HG02981 (cell line): Measurements from ENCODE around the gene PRPF8.
"Not testable (repeated sequence)": the region's sequence is repeated elsewhere in the genome, so short reads cannot be mapped to it uniquely, and the experiment has no call there.

Experiments used
- ATAC-seq: cut with Tn5 transposase; IDR thresholded peaks from one replicate; pipeline ENCODE4 v1.9.1; 2021; ENCODE audit warnings: mild to moderate bottlenecking, moderate library complexity; ENCODE audit not compliant: unreplicated experiment

The PRPF8 gene

GRCh38 chr17:1684378-1685189 is at the start of gene PRPF8:
Gene PRPF8, minus strand, starts transcription at chr17:1684867. Its CDS starts 296 bp downstream, at chr17:1684571.
- peak; percentile 96 for ATAC-seq

- no peak for ATAC-seq
These were observed 49.1 kb upstream of the PRPF8 start for GRCh38 chr17:1733759-1734158.

GRCh38 chr17:1732833-1733321 is 48.2 kb upstream of the PRPF8 start:
- no peak for ATAC-seq

GRCh38 chr17:1732241-1732832 is 47.7 kb upstream of the PRPF8 start:
- ATAC-seq: no peak

- no peak for ATAC-seq
These were observed 46.5 kb upstream of the PRPF8 start for GRCh38 chr17:1731194-1731506.

- ATAC-seq: no peak
These were observed 45.9 kb upstream of the PRPF8 start for GRCh38 chr17:1730326-1731193.

- no peak for ATAC-seq
These were observed 45.3 kb upstream of the PRPF8 start for GRCh38 chr17:1729966-1730325.

GRCh38 chr17:1727876-1728630 is 43.4 kb upstream of the PRPF8 start:
- ATAC-seq: no peak

- ATAC-seq: no peak
These were observed 42.7 kb upstream of the PRPF8 start for GRCh38 chr17:1727258-1727789.

- ATAC-seq: no peak
These were observed 42.1 kb upstream of the PRPF8 start for GRCh38 chr17:1726626-1727257.

- no peak for ATAC-seq
These were observed 41.2 kb upstream of the PRPF8 start for GRCh38 chr17:1725642-1726511.

- ATAC-seq: peak; percentile 19
These were observed 40.4 kb upstream of the PRPF8 start for GRCh38 chr17:1724869-1725641.

- ATAC-seq: peak; percentile 52
These were observed 39.7 kb upstream of the PRPF8 start, which contains the start of gene WDR81 for GRCh38 chr17:1724351-1724868. Gene WDR81, plus strand, starts transcription at chr17:1724704. Its CDS starts 256 bp downstream, at chr17:1724960.

GRCh38 chr17:1722022-1722421 is 37.4 kb upstream of the PRPF8 start:
- ATAC-seq: not testable (repeated sequence)

GRCh38 chr17:1720856-1721386 is 36.3 kb upstream of the PRPF8 start:
- ATAC-seq: no peak

GRCh38 chr17:1718362-1719165 is 33.9 kb upstream of the PRPF8 start:
- ATAC-seq: no peak
